Activated CD8-positive, alpha-beta T cell treated with anti-CD3 and anti-CD28 coated beads, Interleukin-2, amount 10 ng/mL, durations not matched to agents 7 days and 5 days (primary cell): ENCODE data around the gene POM121C. TPM values are rescaled to one million over a fixed set of nuclear protein-coding genes. Genes with fewer than 3 reads are reported as not detected.
"Not testable (repeated sequence)": the region's sequence is repeated elsewhere in the genome, so short reads cannot be mapped to it uniquely, and the experiment has no call there.

ENCODE experiments used
- ATAC-seq: fragments of 150-1000 bp; cut with Tn5 transposase; one replicate; pipeline ENCODE4 v1.10.0; 2021; ENCODE audit warnings: moderate library complexity
- CTCF ChIA-PET: fragments of 350-600 bp; sonication (Branson Sonifier 250); formaldehyde crosslinking; loops from one replicate; lab custom pipeline; 2021; ENCODE audit warnings: antibody characterized with exemption; lab: Charles Lee
- POLR2A ChIA-PET: fragments of 350-600 bp; sonication (Branson Sonifier 250); formaldehyde crosslinking; loops from one replicate; lab custom pipeline; 2021; ENCODE audit warnings: antibody characterized with exemption; lab: Charles Lee
- DNase-seq: peaks from one replicate; pipeline ENCODE4 v3.0.0-alpha.2; 2020
- H3K27ac Mint-ChIP-seq: one replicate; pipeline ENCODE4 v1.8.0; 2021; ENCODE audit warnings: mild to moderate bottlenecking, mixed read lengths
- H3K27me3 Mint-ChIP-seq: one replicate; pipeline ENCODE4 v1.8.0; 2021; ENCODE audit warnings: low read depth, mixed read lengths
- H3K36me3 Mint-ChIP-seq: one replicate; pipeline ENCODE4 v1.8.0; 2021; ENCODE audit warnings: low read depth, mixed read lengths
- H3K4me1 Mint-ChIP-seq: one replicate; pipeline ENCODE4 v1.8.0; 2021; ENCODE audit warnings: low read depth, mixed read lengths
- H3K4me3 Mint-ChIP-seq: one replicate; pipeline ENCODE4 v1.8.0; 2021; ENCODE audit warnings: mild to moderate bottlenecking, mixed read lengths
- H3K9me3 Mint-ChIP-seq: one replicate; pipeline ENCODE4 v1.8.0; 2022; ENCODE audit warnings: mixed read lengths; ENCODE audit not compliant: insufficient read depth
- total RNA-seq, 2 experiments: library from RNA; stranded (reverse); gene quantifications; one replicate each; pipeline ENCODE4 v1.2.3, GENCODE V29; 2021

POM121C gene
- total RNA-seq, 2 experiments from 2014 or later: 78.2 to 82.5 TPM

DNA sequence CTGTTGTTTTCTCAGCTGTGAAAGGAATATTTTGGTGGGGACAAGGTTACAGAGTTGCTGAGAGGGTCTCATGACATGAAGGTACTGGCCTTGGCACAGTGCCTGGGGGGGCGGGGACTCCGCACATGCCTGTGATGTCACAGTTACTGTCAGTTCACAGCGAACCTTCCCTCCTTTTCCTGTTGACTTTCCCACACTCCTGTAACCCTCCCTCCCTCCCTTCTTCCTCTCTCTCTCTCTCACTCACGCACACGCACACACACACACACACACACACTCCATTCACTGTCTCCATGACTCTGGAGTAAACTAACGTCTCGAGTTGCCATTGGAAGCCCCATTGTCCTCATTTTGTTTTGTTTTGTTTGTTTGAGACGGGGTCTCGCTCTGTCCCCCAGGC, 118.8 kb downstream of the POM121C start:
- DNase-seq, CTCF ChIA-PET, ATAC-seq, H3K4me1 Mint-ChIP-seq, POLR2A ChIA-PET, H3K4me3 Mint-ChIP-seq, H3K36me3 Mint-ChIP-seq, H3K9me3 Mint-ChIP-seq, H3K27me3 Mint-ChIP-seq, H3K27ac Mint-ChIP-seq: not testable (repeated sequence)

Other genes starting within 250 kb of the POM121C start
- gene TRIM73, start 90.7 kb downstream of the POM121C start, total RNA-seq: 1 to 10 TPM; 8.2 to 8.3 TPM
- not detected for gene SPDYE5, start 6.0 kb upstream of the POM121C start, total RNA-seq